ENCODE measurements around the gene NDUFB8. TPM values are rescaled to one million over a fixed set of nuclear protein-coding genes. Genes with fewer than 3 reads are reported as not detected.
A peak's percentile ranks its signal among the peaks of the same experiment; 100 is the strongest.

Gene NDUFB8
- total and polyA plus RNA-seq, 2 of the 4 experiments (the other 2 are of a cell fraction): 99.1 to 265 TPM

- dilution Hi-C loops (cut with HindIII; ENCODE audit: low sequenced_read_pairs, unreplicated experiment): no loop called here
- Histone ChIP-seq H2BK5ac (ENCODE audit: low read depth, low read length, poor library complexity, severe bottlenecking) (no peak overlapping the region), H3K4ac (ENCODE audit: low read depth, low read length) (no peak overlapping the region), H2BK15ac (ENCODE audit: low read depth, low read length) (no peak overlapping the region), H3K27ac (ENCODE audit: insufficient read depth, low read length) (no peak overlapping the region), H3K9ac (ENCODE audit: low read depth, low read length) (no peak overlapping the region), H2AFZ (replicated peaks; ENCODE audit: low read length, poor library complexity) (peak overlapping the region; percentile 84), H3K79me1 (ENCODE audit: low read depth in 1 of 2, low read length in 2 of 2) (no peaks in the 10 kb centered on the region), H3K9me3 (ENCODE audit: control insufficient read depth, insufficient read depth, low read length) (no peaks in the 10 kb centered on the region), H3K56ac (ENCODE audit: extremely low read depth, insufficient read depth, low read length) (no peak overlapping the region), H3K9me1 (ENCODE audit: insufficient read depth, low read length) (0 out of 2 replicates have a peak, but pooled peaks cover 3% of the 10 kb centered on the region), H3K4me2 (ENCODE audit: low read depth, low read length) (peak overlapping the region; percentile 54; the same call in 1 of the 2 replicates), H2AK5ac (ENCODE audit: low read depth, low read length) (no peak overlapping the region), H3K36me3 (ENCODE audit: control insufficient read depth, insufficient read depth, low read length) (peaks cover 5% of the 10 kb centered on the region), H2AK9ac (replicated peaks; ENCODE audit: low read depth, low read length, poor library complexity) (no peak overlapping the region), H2BK120ac (ENCODE audit: low read depth, low read length) (no peak overlapping the region), H3K23ac (ENCODE audit: low read depth, low read length) (no peak overlapping the region), H4K8ac (ENCODE audit: low read depth in 2 of 2, low read length in 2 of 2) (no peak overlapping the region), H4K91ac (ENCODE audit: insufficient read depth, low read depth, low read length) (no peak overlapping the region), H3K27me3 (ENCODE audit: control insufficient read depth, insufficient read depth, low read length) (no peaks in the 10 kb centered on the region), H4K5ac (ENCODE audit: low read depth, low read length) (no peak overlapping the region), H3K4me1 (ENCODE audit: control insufficient read depth, insufficient read depth, low read length) (peaks cover 5% of the 10 kb centered on the region; the same call in 1 of the 2 replicates), H3K18ac (ENCODE audit: low read depth, low read length) (no peak overlapping the region), H2BK20ac (ENCODE audit: low read depth, low read length) (no peak overlapping the region), H4K20me1 (ENCODE audit: insufficient read depth, low read length) (no peaks in the 10 kb centered on the region), H3K14ac (replicated peaks; ENCODE audit: low read depth, low read length) (no peak overlapping the region), H3K4me3 (ENCODE audit: insufficient read depth, low read depth, low read length) (no peak overlapping the region)
- whole genome bisulfite sequencing, 2 experiments (ENCODE audit: extremely low coverage in 2 of 2, insufficient read length in 1 of 2): 7% methylated on average over 2 of the region's 7 CpGs; no CpG with 5 or more reads in 1 of the 2 experiments
- DNase-seq: peak; percentile 70
- no peak for TF ChIP-seq MAZ (IDR thresholded peaks at IDR 0.05; ENCODE audit: borderline replicate concordance, low read depth, low read length)
- TF ChIP-seq SMC3 (IDR thresholded peaks at IDR 0.05; ENCODE audit: low read depth, low read length): peak; percentile 42
- TF ChIP-seq RAD21 (IDR thresholded peaks at IDR 0.05; ENCODE audit: low read length): peak; percentile 66
- TF ChIP-seq CEBPB (IDR thresholded peaks at IDR 0.05; ENCODE audit: low read depth, low read length): no peak
- no peak for TF ChIP-seq MAFK (IDR thresholded peaks at IDR 0.05; ENCODE audit: low read depth, low read length)
- TF ChIP-seq NFE2L2 (IDR thresholded peaks at IDR 0.05; ENCODE audit: low read depth, low read length): no peak
- peak; percentile 72 for TF ChIP-seq CTCF (conservative IDR thresholded peaks at IDR 0.05; ENCODE audit: low read depth, low read length)
- no peak for TF ChIP-seq BHLHE40 (IDR thresholded peaks at IDR 0.05; ENCODE audit: low read depth, low read length)
- TF ChIP-seq CHD1 (IDR thresholded peaks at IDR 0.05; ENCODE audit: low read depth, low read length): no peak
- in situ Hi-C loops (cut with MboI; ENCODE audit: low sequenced_read_pairs): no loop called here
- intact Hi-C loops (cut with micrococcal nuclease): loop anchor here (1.0 to 5.0 kb wide), 2 partner anchors 176 to 358 kb away; no protein-coding TSS in a partner anchor
- CTCF ChIA-PET: interaction anchor here (0.6 to 2.0 kb wide), 21 partner anchors 9 to 497 kb away, joined by 3 to 25 read pairs (median 3); partner anchors contain the start of genes HIF1AN and NDUFB8
- ATAC-seq (ENCODE audit: low read depth): peak; percentile 67
- POLR2A ChIA-PET (ENCODE audit: unreplicated experiment): interaction anchor here (1.1 kb wide), 1 partner anchor 364 kb away, joined by 3 read pairs; no protein-coding TSS in a partner anchor
- BruUV-seq (replicated peaks): no TSS peak
These were observed 10.9 kb downstream of the NDUFB8 start for GRCh38 chr10:100518761-100519241.

Measured in IMR-90 (cell line).